HG03066 (cell line): ENCODE data around the gene POLD2.

Experiments used
- ATAC-seq: cut with Tn5 transposase; IDR thresholded peaks from one replicate; pipeline ENCODE4 v1.9.1; 2021; ENCODE audit warnings: low read depth; ENCODE audit not compliant: unreplicated experiment

The POLD2 gene

GRCh38 chr7:44103566-44103922 lies 19.8 kb downstream of the POLD2 start:
- no peak for ATAC-seq

DNA sequence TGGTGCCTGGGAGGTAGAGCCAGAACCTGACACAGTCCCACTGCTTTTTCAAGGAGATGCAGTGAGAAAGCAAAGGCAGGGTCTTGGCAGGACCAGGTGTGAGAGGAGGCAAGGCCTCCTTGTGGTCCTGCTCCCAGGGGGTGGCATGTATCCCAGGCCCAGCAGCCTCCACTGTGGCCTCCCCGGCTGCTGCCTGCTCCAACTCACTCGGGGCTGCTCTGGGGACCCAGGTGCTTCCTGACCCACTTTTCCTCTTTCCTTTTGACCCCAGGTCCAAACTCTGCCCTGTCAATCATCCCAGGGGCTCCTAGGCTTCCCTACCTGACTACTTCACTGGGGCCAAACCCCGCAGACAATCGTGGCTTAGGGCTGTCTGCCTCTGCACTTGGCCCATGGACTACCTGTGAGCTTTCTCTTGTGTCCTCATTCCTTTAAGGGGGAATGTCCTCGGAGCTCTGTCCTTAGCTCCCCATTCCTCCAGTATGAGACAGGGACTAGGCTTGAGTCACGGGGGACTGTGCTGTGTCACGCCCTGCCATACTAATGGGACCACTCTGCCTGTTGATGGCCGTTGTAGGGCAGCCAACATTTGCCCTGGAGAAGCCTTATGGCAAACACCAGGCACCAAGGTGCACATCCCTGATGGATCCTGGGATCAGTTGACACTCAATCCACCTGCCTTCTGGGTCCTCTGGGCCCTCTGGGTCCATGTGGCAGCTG lies 20.3 kb downstream of the POLD2 start:
- no peak for ATAC-seq

DNA sequence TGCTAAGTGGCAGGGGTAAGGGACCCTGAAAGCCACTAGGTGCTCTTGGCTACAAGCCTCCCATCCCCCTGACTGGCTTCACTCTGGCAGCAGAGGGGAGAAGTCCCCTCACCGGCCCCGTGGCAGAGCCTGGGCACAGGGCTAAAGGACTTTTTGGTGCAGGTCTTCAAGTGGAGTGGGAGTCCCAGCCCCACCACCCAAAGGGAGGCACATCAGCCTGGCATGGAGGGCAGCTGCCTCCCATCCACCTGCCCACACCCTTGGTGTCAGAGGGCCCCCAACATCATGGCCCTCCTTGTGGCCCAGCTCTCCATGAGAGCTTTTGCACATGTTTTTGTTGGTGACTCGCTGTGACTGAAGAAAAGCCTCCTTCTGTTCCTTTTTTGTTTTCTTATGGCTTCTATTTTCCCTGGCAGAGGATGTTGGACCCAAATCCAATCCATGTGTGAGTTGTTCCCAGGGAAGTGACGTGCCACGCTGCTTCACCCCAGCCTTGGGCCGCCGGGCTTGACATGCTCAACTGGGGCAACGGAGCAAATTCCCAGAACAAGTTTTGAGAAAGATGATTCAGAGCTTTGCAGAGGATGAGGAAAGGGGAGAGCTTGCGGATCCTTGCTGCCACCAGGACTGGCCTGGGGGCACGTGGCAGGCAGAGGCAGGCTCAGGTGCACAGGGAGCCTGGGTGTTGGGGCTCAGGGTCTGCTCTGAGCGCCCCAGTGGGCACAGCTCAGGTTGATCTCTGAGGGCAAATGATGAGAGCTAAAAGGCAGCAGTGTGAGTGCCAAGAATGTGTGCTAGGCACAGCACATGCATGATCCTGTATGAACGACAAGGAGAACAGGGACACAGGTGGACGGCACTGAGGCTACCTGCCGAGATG lies 21.1 kb downstream of the POLD2 start:
- no peak for ATAC-seq

- ATAC-seq, result no peak
Observed at GRCh38 chr7:44101303-44101965, 21.9 kb downstream of the POLD2 start.

GRCh38 chr7:44100458-44101302 lies 22.7 kb downstream of the POLD2 start:
- no peak for ATAC-seq

- no peak for ATAC-seq
Observed at GRCh38 chr7:44099669-44100068, 23.7 kb downstream of the POLD2 start.

GRCh38 chr7:44098092-44099068 lies 25.0 kb downstream of the POLD2 start:
- ATAC-seq, result no peak

DNA sequence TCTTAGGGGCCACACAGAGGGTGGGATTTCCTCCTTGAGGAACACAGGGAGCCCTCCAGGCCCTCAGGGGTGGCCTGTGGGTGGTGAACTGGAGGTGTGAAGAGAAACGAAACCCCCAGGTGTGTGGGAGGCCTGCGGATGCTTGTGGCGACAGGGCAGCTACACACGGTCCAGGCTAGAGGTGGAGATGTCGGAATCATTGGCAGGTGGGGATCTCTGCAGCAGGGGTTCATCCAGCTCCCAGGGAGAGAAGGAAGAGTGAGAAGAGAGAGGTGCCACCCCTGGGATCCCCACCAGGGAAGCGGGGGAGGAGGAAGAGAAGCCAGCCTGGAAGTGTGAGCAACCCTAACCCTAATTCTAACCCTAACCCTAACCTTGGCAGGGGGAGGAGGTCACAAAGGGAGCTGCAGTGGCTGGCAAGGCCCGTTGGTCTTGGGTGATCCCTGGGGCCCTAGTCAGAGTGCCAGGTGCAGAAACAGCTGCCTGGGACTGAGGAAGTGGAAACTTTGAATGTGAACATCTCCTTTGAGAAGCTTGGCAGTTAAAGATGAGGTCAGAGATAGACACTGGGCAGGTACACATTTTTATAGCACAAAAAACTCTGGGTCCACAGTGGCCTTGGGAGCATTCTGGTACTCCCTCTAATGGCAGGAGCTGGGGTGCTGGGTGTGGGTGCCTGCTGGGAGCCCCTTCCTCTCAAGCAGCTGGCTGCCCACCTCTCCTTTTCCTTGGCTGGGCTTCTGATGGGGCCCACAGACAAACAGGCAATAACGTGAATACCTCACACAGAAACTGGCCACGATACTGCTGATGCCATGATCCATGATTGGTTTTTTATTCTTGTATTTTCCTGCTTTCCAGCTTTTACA lies 26.1 kb downstream of the POLD2 start:
- peak; percentile 79 for ATAC-seq

- ATAC-seq, result no peak
Observed at GRCh38 chr7:44096326-44096881, 26.9 kb downstream of the POLD2 start.

GRCh38 chr7:44095781-44096180 lies 27.6 kb downstream of the POLD2 start:
- no peak for ATAC-seq

GRCh38 chr7:44094883-44095592 lies 28.3 kb downstream of the POLD2 start:
- ATAC-seq, result no peak

GRCh38 chr7:44094365-44094764 lies 29.0 kb downstream of the POLD2 start:
- no peak for ATAC-seq

DNA sequence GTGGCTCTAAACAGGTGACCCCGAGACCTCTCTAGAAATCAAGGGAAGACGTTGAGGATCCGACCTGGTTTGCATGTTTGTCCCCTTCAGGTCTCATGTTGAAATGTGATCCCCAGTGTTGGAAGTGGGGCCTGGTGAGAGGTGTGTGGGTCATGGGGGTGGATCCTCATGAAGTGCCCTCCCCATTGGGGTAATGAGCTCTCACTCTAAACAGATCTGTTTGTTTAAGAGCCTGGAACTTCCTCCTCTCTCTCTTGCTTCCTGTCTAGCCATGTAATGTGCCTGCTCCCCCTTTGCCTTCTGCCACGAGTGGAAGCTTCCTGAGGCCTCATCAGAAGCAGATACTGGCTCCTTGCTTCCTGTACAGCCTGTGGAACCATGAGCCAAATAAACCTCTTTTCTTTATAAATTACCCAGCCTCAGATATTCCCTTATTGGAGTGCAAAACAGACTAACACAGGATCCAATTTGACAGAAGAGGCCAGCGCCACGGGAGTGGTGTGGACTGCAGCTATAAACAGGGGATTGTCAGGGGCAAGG lies 30.2 kb downstream of the POLD2 start:
- no peak for ATAC-seq

DNA sequence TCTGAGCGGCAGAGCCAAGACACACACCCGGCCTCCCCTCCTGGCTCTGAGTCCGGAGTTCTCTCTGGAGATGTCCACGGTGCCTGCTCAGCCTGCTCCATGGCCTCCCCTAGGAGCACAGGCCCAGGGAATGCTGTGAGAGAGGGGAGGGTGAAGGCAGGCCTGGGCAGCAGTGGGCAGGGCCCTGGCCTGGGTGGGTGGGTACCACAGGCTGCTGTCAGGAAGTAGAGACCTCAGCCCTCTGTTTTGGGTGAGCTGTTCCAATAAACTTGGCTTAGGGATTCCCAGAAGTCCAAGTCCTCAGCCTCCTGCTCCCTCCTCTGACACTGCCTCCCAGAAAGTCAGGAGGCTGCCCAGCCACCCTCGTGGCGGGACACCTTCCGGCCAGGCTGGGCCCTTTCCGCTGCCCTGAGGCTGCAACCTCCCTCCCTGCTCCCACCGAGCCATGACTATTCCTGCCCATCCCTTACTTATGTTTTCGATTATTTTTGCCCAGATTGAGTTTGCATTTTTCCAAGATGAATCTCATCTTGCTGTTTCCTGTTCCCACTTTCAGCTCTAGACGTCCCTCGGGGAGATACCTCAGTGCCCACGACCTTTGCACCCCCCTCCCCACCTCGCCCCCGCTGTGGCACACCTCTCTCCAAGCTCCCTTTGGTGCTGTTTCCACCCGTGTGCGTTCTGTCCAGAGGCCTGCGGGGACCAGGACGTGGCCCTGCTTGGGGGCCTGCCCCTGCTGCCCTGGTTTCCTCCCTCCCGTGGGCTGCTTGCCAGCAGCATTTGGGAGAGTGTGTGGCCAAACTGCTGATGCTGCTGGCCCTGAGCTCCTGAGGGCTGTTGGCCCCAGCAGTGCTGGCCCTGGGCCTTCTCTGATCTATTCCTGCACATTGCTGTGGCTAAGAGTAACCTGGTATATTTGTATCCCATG lies 35.2 kb downstream of the POLD2 start:
- ATAC-seq, result no peak

GRCh38 chr7:44086627-44087026 lies 36.7 kb downstream of the POLD2 start:
- ATAC-seq, result no peak

DNA sequence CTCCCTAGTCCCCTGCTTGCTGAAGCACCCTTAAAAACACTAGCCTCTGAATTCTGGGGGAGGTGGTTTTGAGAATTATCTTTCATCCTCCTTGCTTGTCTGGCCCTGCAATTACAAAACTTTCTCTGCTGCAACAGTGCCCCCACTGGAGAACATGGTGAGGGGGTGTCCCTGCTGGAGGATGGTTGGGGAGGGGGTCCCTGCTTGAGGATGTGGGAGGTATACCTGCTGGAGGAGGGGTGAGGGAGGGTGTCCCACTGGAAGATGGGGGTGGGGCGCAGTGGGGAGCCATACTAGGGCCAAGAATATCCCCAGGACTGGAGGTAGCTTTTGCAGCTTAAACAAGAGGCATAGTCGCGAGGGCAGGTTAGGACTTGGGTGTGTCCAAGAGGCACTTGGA lies 37.8 kb downstream of the POLD2 start:
- no peak for ATAC-seq
